SK-N-SH treated with all-trans-retinoic acid at 6 μM for 48 hours (cell line): ENCODE measurements around the gene CCDC197.

Source experiments
- ARNTL ChIP-seq: fragments of 450-650 bp; formaldehyde crosslinking; IDR thresholded peaks from 2 replicates; pipeline ENCODE4 v1.5.0; 2020; ENCODE audit warnings: low read depth, mild to moderate bottlenecking, moderate library complexity, borderline replicate concordance
- CREB5 ChIP-seq: fragments of 250-450 bp; sonication (Bioruptor Pico); IDR thresholded peaks from 2 replicates; pipeline ENCODE4 v1.5.1; 2020; ENCODE audit warnings: low read depth, mild to moderate bottlenecking, moderate library complexity
- CSRNP3 ChIP-seq: fragments of 250-450 bp; sonication (Bioruptor Pico); IDR thresholded peaks from 2 replicates; pipeline ENCODE4 v1.5.1; 2021; ENCODE audit warnings: mild to moderate bottlenecking, moderate library complexity
- ESRRG ChIP-seq: fragments of 250-450 bp; sonication (Bioruptor Pico); IDR thresholded peaks from 2 replicates; pipeline ENCODE4 v1.6.1; 2021; ENCODE audit warnings: mild to moderate bottlenecking
- PATZ1 ChIP-seq: fragments of 250-450 bp; sonication (Bioruptor Pico); IDR thresholded peaks from 2 replicates; pipeline ENCODE4 v1.8.0; 2020; ENCODE audit warnings: mild to moderate bottlenecking, moderate library complexity, borderline replicate concordance
- RARB ChIP-seq: fragments of 250-450 bp; sonication (Bioruptor Pico); IDR thresholded peaks from 2 replicates; pipeline ENCODE4 v1.8.0; 2021; ENCODE audit warnings: mild to moderate bottlenecking, moderate library complexity
- TCF4 ChIP-seq: fragments of 250-450 bp; sonication (Bioruptor Pico); IDR thresholded peaks from 2 replicates; pipeline ENCODE4 v1.8.0; 2021; ENCODE audit warnings: mild to moderate bottlenecking, moderate library complexity, borderline replicate concordance
- TOX ChIP-seq: fragments of 250-450 bp; sonication (Bioruptor Pico); IDR thresholded peaks from 2 replicates; pipeline ENCODE4 v1.8.0; 2021; ENCODE audit warnings: mild to moderate bottlenecking, moderate library complexity, borderline replicate concordance
- TSHZ2 ChIP-seq: fragments of 250-450 bp; sonication (Bioruptor Pico); IDR thresholded peaks from 2 replicates; pipeline ENCODE4 v1.5.0; 2020; ENCODE audit warnings: mild to moderate bottlenecking, moderate library complexity
- ZC3H10 ChIP-seq: fragments of 250-450 bp; sonication (Bioruptor Pico); IDR thresholded peaks from 2 replicates; pipeline ENCODE4 v1.5.1; 2021; ENCODE audit warnings: mild to moderate bottlenecking, moderate library complexity
- ZFP3 ChIP-seq: fragments of 250-450 bp; sonication (Bioruptor Pico); IDR thresholded peaks from 2 replicates; pipeline ENCODE4 v1.5.0; 2020; ENCODE audit warnings: mild to moderate bottlenecking, moderate library complexity
- ZFP30 ChIP-seq: fragments of 450-650 bp; formaldehyde crosslinking; IDR thresholded peaks from 2 replicates; pipeline ENCODE4 v1.5.0; 2022; ENCODE audit warnings: mild to moderate bottlenecking, moderate library complexity
- ZNF70 ChIP-seq: fragments of 450-650 bp; formaldehyde crosslinking; IDR thresholded peaks from 2 replicates; pipeline ENCODE4 v1.5.0; 2020; ENCODE audit warnings: mild to moderate bottlenecking, moderate library complexity
- ZNF8 ChIP-seq: fragments of 450-650 bp; formaldehyde crosslinking; IDR thresholded peaks from 2 replicates; pipeline ENCODE4 v1.5.0; 2020; ENCODE audit warnings: mild to moderate bottlenecking, moderate library complexity

GRCh38 chr14:93962701-93963601 lies 34.1 kb upstream of the CCDC197 start:
- TF ChIP-seq CREB5 (CRISPR knock-in tag) (no peak), TSHZ2 (CRISPR knock-in tag) (no peak), ZNF70 (no peak), CSRNP3 (CRISPR knock-in tag) (no peak), ZFP30 (CRISPR knock-in tag) (no peak), ZNF8 (CRISPR knock-in tag) (no peak), ARNTL (CRISPR knock-in tag) (no peak), PATZ1 (no peak), ZFP3 (no peak), ZC3H10 (CRISPR knock-in tag) (no peak), ESRRG (CRISPR knock-in tag) (no peak), TCF4 (no peak), TOX (CRISPR knock-in tag) (no peak), RARB (CRISPR knock-in tag) (no peak)
